Measurements from ENCODE around the gene PGAP6. TPM values are rescaled to one million over a fixed set of nuclear protein-coding genes. Genes with fewer than 3 reads are reported as not detected.
"Not testable (repeated sequence)": the region's sequence is repeated elsewhere in the genome, so short reads cannot be mapped to it uniquely, and the experiment has no call there.

The PGAP6 gene
- polyA plus RNA-seq, 10 donors, result 22.0 to 30.2 (median 24.0) TPM

- DNase-seq, result no peak
Measured at GRCh38 chr16:367333-367903, 14.4 kb downstream of the PGAP6 start.

DNA sequence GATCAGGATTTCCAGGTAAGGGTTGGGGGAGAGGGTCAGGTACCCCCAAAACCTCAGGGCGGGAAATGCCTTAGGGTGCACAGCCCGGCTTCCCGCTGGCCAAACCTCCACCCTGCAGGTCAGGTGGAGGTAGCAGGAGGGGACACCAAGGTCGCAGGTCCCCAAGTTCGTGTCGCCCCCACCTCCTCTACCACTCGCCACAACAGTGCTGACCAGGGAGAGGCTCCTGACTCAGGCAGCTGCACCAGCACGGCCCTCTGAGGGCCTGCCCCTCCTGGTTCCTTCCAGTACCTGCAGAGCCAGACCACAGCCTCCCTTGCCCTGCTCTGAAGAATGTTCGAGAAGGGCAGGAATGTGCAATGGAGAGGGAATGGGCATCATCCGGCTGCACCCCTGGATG, 15.3 kb downstream of the PGAP6 start:
- no peak for DNase-seq

- DNase-seq, result no peak
Measured at GRCh38 chr16:364595-365491, 16.9 kb downstream of the PGAP6 start.

- no peak for DNase-seq
Measured at GRCh38 chr16:363766-364490, 17.9 kb downstream of the PGAP6 start.

DNA sequence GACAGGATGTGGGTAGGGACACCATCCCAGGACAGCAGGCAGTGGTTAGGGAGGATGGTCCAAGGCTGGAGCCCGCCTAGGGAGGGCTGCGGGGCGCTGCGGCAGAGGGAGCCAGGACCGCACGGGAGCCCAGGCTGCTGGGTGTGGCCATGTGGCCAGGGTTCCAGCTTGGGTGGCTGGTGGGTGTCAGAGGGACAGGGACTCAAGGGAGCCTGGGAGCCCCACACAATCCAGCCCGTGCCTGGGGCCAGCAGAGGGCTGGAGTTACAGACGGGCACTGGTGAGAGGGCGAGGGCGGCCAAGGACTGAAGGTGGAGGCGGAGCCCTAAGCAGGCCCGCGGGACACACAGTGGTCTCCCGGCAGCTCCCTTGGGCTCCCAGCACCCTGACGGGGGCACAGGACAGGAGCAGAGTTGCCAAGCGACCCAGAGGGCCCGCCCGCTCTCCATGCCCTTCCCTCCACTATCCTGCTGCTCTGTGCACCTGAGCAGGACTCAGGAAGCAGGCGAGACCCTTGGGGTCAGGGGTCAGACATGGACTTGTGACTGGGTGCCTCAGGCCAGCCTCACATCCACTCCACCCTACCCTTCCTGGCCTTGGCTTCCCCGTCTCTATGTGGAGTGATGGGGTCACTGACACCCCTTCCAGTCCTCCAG, 18.5 kb downstream of the PGAP6 start:
- no peak for DNase-seq

GRCh38 chr16:362702-362999, 19.1 kb downstream of the PGAP6 start:
- DNase-seq, result not testable (repeated sequence)

GRCh38 chr16:361872-362701, 19.7 kb downstream of the PGAP6 start:
- peak in 1 of 3 donors; percentile 67 for DNase-seq

- no peak for DNase-seq
Measured at GRCh38 chr16:361341-361871, 20.4 kb downstream of the PGAP6 start.

DNA sequence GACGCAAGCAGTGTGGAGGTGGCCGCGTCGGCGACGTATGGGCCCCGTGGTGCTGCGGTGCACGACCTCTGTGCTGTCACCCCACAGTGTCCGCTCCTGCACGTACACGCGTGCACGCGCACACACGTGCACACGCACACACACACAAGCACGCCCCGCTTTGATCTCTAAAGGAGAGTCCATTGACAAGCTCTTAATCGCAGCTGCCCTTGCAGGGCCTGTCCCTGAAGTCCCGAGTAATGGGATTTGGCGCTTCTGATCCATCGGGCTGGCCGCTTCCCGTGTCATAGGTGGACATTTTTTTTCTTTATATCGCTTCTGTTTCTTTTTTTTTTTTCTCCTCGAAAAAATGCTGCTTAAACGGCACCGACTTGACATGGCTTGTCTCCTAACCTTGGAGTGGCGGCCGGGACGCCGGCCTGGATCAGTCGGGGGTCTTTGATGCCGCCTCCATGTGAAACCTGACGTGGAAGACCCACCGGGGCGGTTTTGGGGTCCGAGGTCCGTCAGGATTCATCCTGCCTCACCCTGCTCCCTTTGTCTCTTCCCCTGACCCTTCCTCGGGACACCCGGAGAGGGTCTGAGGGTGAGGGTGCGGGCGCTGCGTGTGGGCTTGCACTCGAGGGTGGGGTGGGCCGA, 21.0 kb downstream of the PGAP6 start:
- DNase-seq, result no peak

GRCh38 chr16:359871-360697, 21.7 kb downstream of the PGAP6 start:
- DNase-seq, result no peak

- DNase-seq, result no peak
Measured at GRCh38 chr16:359067-359763, 22.6 kb downstream of the PGAP6 start.

- DNase-seq, result no peak
Measured at GRCh38 chr16:356741-357140, 25.0 kb downstream of the PGAP6 start.

- no peak for DNase-seq
Measured at GRCh38 chr16:354971-355461, 26.8 kb downstream of the PGAP6 start.

- no peak for DNase-seq
Measured at GRCh38 chr16:354291-354881, 27.4 kb downstream of the PGAP6 start.

GRCh38 chr16:353404-354290, 28.1 kb downstream of the PGAP6 start:
- DNase-seq, result no peak

- peak; percentile 88 to 91 (median 90) for DNase-seq
Measured at GRCh38 chr16:352547-353403, 29.0 kb downstream of the PGAP6 start, which contains the start of gene AXIN1. Gene AXIN1 (minus strand): TSS chr16:352723. CDS start chr16:347025, 5,698 bp downstream.
